ENCODE measurements around the gene CYBA.

Gene CYBA

DNA sequence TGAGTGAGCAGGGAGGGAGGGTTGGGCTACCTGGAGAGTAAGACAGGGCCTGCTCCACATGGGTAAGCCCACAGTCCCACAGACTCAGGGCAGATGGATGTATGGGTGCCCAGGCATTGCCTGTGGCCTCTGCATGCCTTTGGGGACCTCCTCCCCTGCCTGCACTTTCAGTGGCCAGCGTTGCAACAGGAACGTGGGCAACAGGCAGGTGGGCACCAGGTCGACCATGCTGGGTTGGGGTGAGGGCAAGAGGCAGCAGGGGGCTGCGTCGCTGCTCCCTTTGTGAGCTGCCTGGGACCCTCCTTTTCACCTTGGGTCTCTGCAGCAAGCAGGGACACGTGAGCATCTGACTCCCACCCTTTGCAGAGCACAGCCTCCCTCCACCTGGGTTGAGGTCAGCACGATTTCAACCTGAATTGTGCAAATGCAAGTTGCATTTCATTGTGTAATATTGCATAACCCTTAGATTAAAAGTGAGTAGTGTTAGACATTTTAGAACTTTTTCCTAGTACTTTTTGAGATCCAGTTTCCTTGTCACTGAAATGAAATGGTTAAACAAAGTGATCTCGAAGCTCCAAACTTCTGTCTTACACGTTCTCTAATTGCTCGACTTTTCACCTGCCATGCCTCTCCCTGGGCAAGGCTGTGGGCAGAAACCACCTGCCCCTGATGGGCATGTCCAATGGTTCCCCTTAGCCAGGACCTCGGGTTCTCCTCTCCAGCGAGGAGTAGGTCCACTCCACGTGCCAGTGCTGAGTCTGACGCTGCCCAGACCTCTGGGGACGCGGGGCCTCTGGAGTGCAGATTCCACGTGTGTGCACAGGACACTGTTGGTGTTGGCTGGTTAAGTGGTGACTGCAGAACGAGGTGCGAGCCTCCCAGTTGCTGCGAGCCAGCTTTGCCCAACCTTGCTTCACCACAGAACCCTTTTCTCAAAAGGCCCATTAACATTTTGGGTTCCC lies 45.4 kb downstream of the CYBA start:
- no peaks in the 10 kb centered on the region for H3K9me3 ChIP-seq (ENCODE audit: control insufficient read depth, low read length)
- no peaks in the 10 kb centered on the region for H3K27me3 ChIP-seq (ENCODE audit: control insufficient read depth, insufficient read depth, low read length)
- H3K9ac ChIP-seq (ENCODE audit: low read length), result no peak overlapping the region
- no peak overlapping the region for H3K4me3 ChIP-seq (ENCODE audit: low read length)
- H3K36me3 ChIP-seq (ENCODE audit: control insufficient read depth, insufficient read depth, low read length), result peaks cover 17% of the 10 kb centered on the region
- no peaks in the 10 kb centered on the region for H3K4me1 ChIP-seq (ENCODE audit: control insufficient read depth, insufficient read depth, low read length)

DNA sequence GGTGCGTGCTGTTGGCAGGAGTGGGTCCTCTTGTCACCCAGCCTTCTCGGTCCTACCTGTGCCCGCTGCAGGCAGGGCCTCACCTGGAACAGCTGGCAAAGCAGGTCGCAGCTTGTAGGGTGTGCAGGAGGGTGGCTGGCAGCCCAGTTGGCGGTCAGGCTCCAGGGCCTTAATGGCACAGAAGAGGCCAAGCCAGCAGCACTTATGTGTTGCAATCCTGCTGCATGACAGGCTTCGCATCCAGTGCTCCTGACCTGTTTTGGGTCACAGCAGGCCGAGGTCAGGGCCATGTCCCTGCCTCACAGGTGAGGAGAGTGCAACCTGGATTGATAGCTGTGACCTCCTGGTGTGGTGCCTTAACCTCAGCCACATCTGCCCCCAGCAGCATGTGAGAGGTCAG lies 48.8 kb downstream of the CYBA start:
- H3K9ac ChIP-seq (ENCODE audit: low read length), result no peak overlapping the region
- peaks cover 15% of the 10 kb centered on the region for H3K36me3 ChIP-seq (ENCODE audit: control insufficient read depth, insufficient read depth, low read length)
- no peaks in the 10 kb centered on the region for H3K9me3 ChIP-seq (ENCODE audit: control insufficient read depth, low read length)
- no peak overlapping the region for H3K4me3 ChIP-seq (ENCODE audit: low read length)
- no peaks in the 10 kb centered on the region for H3K27me3 ChIP-seq (ENCODE audit: control insufficient read depth, insufficient read depth, low read length)
- no peaks in the 10 kb centered on the region for H3K4me1 ChIP-seq (ENCODE audit: control insufficient read depth, insufficient read depth, low read length)

DNA sequence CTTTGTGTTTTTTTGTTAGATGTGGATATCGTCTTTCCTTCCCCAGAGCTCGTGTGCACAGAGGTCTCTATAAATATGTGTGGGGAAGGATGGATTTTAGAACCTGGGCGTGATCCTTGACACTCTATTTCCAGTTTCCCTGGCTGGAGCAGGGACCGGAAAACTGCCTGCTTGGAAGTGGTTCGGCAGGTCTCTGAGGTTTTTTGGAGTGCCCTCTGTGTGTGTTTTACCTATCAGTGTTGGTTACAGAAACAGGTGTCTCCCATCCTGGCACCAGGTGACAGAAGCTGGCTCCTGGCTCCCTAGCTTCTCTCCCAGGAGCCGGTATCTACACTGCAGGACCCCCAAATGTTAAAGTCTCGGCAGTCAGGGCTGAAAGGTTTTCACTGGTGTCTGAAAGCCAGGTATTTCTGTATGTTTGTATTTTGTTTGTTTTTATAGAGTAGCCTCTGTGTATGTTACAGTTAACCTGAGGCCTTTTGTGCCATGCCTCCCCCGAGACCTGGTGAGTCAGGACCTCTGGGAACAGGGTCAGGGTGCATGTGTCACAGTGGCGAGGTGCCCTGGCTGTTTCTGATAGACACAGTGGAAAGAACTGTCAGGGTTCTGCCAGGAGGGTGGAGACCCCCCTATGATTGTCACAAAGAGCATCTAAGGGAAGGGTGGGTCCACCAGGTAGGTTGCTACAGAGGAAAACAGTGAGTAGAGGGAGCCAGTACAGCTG lies 49.4 kb downstream of the CYBA start:
- Histone ChIP-seq H3K9me3 (ENCODE audit: control insufficient read depth, low read length) (no peaks in the 10 kb centered on the region), H3K27me3 (ENCODE audit: control insufficient read depth, insufficient read depth, low read length) (no peaks in the 10 kb centered on the region), H3K4me3 (ENCODE audit: low read length) (no peak overlapping the region), H3K4me1 (ENCODE audit: control insufficient read depth, insufficient read depth, low read length) (no peaks in the 10 kb centered on the region), H3K36me3 (ENCODE audit: control insufficient read depth, insufficient read depth, low read length) (peaks cover 15% of the 10 kb centered on the region), H3K9ac (ENCODE audit: low read length) (no peak overlapping the region)

DNA sequence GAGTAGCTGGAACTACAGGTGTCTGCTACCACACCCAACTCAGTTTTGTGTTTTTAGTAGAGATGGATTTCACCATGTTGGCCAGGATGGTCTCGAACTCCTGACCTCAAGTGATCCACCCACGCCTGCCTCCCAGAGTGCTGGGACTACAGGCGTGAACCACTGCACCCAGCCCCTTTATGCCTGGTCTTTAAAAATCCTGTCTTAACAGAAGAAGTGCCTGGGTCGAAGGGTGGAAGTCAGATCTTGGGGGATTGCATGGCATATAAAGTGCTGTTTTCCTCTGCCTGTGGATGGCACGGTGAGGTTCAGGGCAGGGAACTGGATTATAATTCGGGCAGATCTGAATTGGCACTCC lies 50.3 kb downstream of the CYBA start:
- H3K9me3 ChIP-seq (ENCODE audit: control insufficient read depth, low read length), result no peaks in the 10 kb centered on the region
- no peak overlapping the region for H3K4me3 ChIP-seq (ENCODE audit: low read length)
- H3K9ac ChIP-seq (ENCODE audit: low read length), result no peak overlapping the region
- no peaks in the 10 kb centered on the region for H3K4me1 ChIP-seq (ENCODE audit: control insufficient read depth, insufficient read depth, low read length)
- H3K36me3 ChIP-seq (ENCODE audit: control insufficient read depth, insufficient read depth, low read length), result peaks cover 15% of the 10 kb centered on the region
- H3K27me3 ChIP-seq (ENCODE audit: control insufficient read depth, insufficient read depth, low read length), result no peaks in the 10 kb centered on the region

DNA sequence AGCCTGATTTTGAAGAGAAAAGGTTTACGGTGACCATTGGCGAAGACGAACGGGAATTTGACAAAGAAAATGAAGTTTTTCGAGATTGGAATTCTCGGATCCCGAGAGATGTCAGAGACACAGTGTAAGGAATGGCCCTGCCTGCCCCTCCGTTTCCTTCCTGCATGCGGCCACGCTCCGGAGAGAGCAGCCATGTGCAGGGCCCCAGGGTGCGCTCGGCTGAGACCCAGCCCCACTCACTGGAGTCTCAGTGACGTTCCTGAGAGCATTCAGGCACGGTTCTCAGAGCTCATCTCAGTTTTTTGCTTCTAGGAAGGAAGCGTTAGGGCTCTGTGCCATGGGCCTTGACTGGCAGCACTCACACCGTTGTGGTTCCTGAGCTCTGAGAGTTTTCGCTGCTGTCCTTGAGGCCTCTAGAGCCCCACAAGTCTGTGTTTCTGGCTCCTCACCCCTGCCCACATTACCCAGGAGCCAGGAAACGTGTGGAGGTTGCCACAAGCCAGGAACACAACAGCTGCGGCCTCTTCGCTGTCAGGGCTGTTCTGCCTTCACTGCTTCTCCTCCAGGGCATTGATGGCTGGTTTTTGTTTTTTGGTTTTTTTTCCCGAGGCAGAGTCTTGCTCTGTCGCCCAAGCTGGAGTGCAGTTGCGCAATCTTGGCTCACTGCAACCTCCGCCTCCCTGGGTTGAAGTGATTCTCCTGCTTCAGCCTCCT lies 50.9 kb downstream of the CYBA start:
- peaks cover 11% of the 10 kb centered on the region for H3K36me3 ChIP-seq (ENCODE audit: control insufficient read depth, insufficient read depth, low read length)
- H3K9ac ChIP-seq (ENCODE audit: low read length), result no peak overlapping the region

DNA sequence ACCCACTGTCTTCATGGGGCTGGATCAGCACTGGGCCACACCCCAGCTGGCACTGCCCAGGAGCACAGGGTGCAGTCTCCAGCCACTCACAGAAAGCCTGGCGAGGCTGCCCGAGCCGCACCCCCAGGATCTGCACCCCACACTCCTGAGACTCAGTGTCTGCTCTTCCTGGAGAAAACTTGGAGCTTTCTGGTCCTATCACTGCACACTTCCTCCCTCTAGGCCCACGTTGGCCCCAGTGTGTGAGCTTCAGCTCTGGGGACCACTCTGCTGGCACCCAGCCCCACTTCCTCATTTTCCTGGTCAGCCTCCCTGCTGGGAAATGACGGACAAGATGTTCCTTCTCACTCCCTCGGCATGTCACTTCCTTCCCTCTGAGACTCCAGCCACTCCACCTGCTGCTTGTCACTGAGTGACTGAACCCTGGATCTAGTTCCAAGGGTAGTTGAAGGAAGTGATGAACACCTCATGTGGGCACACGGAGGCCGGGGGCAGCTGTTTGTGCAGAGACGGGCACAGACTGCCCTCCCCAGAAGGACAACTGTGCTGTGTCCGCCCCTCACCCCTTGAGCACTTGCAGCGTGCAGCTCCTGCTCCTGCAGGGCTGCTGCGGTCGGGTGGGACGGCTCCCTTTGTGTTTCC lies 51.6 kb downstream of the CYBA start:
- Histone ChIP-seq H3K27me3 (ENCODE audit: control insufficient read depth, insufficient read depth, low read length) (no peaks in the 10 kb centered on the region), H3K9me3 (ENCODE audit: control insufficient read depth, low read length) (no peaks in the 10 kb centered on the region), H3K4me1 (ENCODE audit: control insufficient read depth, insufficient read depth, low read length) (no peaks in the 10 kb centered on the region), H3K4me3 (ENCODE audit: low read length) (no peak overlapping the region), H3K9ac (ENCODE audit: low read length) (no peak overlapping the region), H3K36me3 (ENCODE audit: control insufficient read depth, insufficient read depth, low read length) (peaks cover 11% of the 10 kb centered on the region)

More for the DNA sequence above, 50.9 kb downstream of the CYBA start:
- no peak overlapping the region for H3K4me3 ChIP-seq (ENCODE audit: low read length)
- no peaks in the 10 kb centered on the region for H3K9me3 ChIP-seq (ENCODE audit: control insufficient read depth, low read length)
- no peaks in the 10 kb centered on the region for H3K4me1 ChIP-seq (ENCODE audit: control insufficient read depth, insufficient read depth, low read length)
- no peaks in the 10 kb centered on the region for H3K27me3 ChIP-seq (ENCODE audit: control insufficient read depth, insufficient read depth, low read length)

DNA sequence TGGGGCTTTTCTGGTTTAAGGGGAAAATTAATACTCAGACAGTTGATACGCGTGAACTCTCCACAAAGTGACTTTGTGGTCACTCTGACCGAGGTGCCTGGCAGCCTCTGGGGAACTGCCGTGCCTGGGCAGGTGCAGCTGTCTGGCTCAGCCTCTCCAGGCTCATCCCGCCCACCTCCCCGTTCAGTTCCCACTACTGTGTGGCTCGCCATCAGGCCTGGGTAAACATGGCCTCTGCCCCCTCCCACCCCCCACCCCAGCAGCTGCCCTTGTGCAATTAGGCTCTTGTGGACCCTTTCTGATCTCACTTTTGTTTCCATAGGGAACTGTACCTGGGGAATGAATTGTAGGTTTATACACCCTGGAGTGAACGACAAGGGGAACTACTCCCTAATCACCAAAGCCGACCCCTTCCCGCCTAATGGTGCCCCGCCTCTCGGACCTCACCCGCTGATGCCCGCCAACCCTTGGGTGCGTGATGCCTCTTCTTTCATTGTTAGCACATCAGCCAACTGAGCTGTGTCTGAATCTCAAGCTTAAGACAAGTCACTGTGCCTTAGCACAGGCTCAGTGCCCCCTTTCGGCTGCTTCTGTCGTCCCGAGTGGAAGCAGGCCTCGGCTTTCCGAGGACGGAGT lies 52.9 kb downstream of the CYBA start:
- H3K4me1 ChIP-seq (ENCODE audit: control insufficient read depth, insufficient read depth, low read length), result no peaks in the 10 kb centered on the region
- H3K4me3 ChIP-seq (ENCODE audit: low read length), result no peak overlapping the region
- H3K9me3 ChIP-seq (ENCODE audit: control insufficient read depth, low read length), result no peaks in the 10 kb centered on the region
- H3K27me3 ChIP-seq (ENCODE audit: control insufficient read depth, insufficient read depth, low read length), result no peaks in the 10 kb centered on the region
- peaks cover 11% of the 10 kb centered on the region for H3K36me3 ChIP-seq (ENCODE audit: control insufficient read depth, insufficient read depth, low read length)
- no peak overlapping the region for H3K9ac ChIP-seq (ENCODE audit: low read length)

DNA sequence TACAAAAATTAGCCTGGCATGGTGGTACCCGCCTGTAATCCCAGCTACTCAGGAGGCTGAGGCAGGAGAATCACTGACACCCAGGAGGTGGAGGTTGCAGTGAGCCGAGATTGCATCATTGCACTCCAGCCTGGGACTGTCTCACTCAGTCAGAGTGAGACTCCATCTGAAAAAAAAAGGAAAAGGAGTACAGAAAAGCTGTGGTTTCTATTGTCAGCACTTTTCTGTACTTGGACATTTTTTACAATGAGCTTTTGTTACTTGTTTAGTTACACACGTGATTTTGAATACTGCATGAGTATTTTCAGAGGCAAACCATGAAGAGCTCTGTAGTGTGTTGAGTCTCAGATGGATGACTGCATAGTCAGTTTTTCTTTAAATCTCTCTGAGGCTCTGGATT lies 54.4 kb downstream of the CYBA start:
- Histone ChIP-seq H3K9me3 (ENCODE audit: control insufficient read depth, low read length) (no peaks in the 10 kb centered on the region), H3K4me1 (ENCODE audit: control insufficient read depth, insufficient read depth, low read length) (no peaks in the 10 kb centered on the region), H3K9ac (ENCODE audit: low read length) (no peak overlapping the region), H3K4me3 (ENCODE audit: low read length) (no peak overlapping the region), H3K27me3 (ENCODE audit: control insufficient read depth, insufficient read depth, low read length) (no peaks in the 10 kb centered on the region), H3K36me3 (ENCODE audit: control insufficient read depth, insufficient read depth, low read length) (peaks cover 5% of the 10 kb centered on the region)

DNA sequence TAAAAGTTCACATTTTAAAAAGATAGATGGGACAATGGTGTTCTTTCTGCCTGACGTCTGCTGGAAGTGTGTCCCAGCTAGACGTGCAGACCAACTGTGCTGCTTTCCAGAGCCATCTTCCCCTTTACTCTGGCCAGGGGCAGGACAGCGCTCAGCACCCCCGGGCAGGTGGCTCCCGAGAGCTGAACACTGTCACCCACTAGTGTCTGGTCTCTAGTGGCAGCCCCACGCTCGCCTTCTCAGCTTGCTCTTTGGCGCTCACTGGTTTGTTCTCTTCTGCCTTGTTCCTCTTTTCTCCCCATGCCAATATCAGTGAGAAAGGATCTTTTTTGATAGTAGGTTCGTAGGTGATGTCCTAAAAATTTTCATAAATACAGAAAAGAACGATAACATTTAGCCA lies 54.9 kb downstream of the CYBA start:
- Histone ChIP-seq H3K4me1 (ENCODE audit: control insufficient read depth, insufficient read depth, low read length) (no peaks in the 10 kb centered on the region), H3K36me3 (ENCODE audit: control insufficient read depth, insufficient read depth, low read length) (peaks cover 4% of the 10 kb centered on the region), H3K9me3 (ENCODE audit: control insufficient read depth, low read length) (no peaks in the 10 kb centered on the region), H3K4me3 (ENCODE audit: low read length) (no peak overlapping the region), H3K9ac (ENCODE audit: low read length) (no peak overlapping the region), H3K27me3 (ENCODE audit: control insufficient read depth, insufficient read depth, low read length) (no peaks in the 10 kb centered on the region)

DNA sequence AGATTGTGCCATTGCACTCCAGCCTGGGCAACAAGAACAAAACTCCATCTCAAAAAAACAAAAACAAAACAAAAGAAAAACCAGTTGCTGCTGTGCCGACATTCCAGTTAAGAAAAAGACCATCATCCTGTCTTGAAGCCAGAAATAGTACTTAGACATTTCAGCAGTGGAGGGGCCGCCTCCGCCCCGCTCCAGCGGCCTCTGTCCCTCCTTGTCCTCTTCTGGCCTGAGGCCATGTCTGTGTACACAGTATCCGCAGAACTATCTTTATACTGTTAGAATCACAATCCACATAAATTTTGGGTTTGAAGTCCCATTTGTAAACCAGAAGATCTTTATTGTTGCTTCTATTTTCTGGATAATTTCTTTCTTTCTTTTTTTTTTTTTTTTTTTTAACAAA lies 55.8 kb downstream of the CYBA start:
- H3K9me3 ChIP-seq (ENCODE audit: control insufficient read depth, low read length), result no peaks in the 10 kb centered on the region
- no peaks in the 10 kb centered on the region for H3K27me3 ChIP-seq (ENCODE audit: control insufficient read depth, insufficient read depth, low read length)
- no peak overlapping the region for H3K9ac ChIP-seq (ENCODE audit: low read length)
- H3K4me3 ChIP-seq (ENCODE audit: low read length), result no peak overlapping the region
- H3K4me1 ChIP-seq (ENCODE audit: control insufficient read depth, insufficient read depth, low read length), result no peaks in the 10 kb centered on the region
- H3K36me3 ChIP-seq (ENCODE audit: control insufficient read depth, insufficient read depth, low read length), result no peaks in the 10 kb centered on the region

DNA sequence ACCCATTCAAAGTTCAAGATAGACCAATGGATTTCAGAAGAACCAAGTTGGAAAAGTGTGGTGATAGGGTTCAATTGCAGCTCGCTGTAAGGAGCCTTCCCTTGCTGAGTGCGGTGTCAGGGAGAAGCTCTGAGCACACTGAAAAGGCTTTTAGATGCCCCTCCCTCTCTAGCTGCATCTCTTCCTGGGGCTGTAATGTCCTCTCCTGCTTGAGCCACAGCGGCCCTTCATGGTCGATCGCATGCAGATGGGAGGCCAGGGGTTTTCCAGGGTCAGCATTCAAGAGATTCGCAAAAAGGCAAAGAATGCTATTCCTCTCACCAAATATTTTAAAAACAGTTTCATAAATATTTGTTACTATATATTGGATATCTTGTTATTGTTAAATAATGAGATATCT lies 56.9 kb downstream of the CYBA start:
- no peaks in the 10 kb centered on the region for H3K27me3 ChIP-seq (ENCODE audit: control insufficient read depth, insufficient read depth, low read length)
- no peak overlapping the region for H3K9ac ChIP-seq (ENCODE audit: low read length)
- no peaks in the 10 kb centered on the region for H3K9me3 ChIP-seq (ENCODE audit: control insufficient read depth, low read length)
- H3K36me3 ChIP-seq (ENCODE audit: control insufficient read depth, insufficient read depth, low read length), result peaks cover 4% of the 10 kb centered on the region
- H3K4me3 ChIP-seq (ENCODE audit: low read length), result no peak overlapping the region
- no peaks in the 10 kb centered on the region for H3K4me1 ChIP-seq (ENCODE audit: control insufficient read depth, insufficient read depth, low read length)
